GM12873 (cell line): ENCODE data around the gene PPP6R2.

ENCODE experiments used
- CTCF ChIP-seq: IDR thresholded peaks from 2 replicates; pipeline ENCODE4 v1.5.1; 2012; ENCODE audit warnings: low read depth, mild to moderate bottlenecking, moderate library complexity, low read length, control low read depth; ENCODE audit not compliant: insufficient read depth; ENCODE audit errors: missing control alignments

The PPP6R2 gene

GRCh38 chr22:50303848-50304527 lies 39.1 kb upstream of the PPP6R2 start:
- peak; percentile 23 for TF ChIP-seq CTCF

- no peak for TF ChIP-seq CTCF
Measured at GRCh38 chr22:50304528-50305392, 38.4 kb upstream of the PPP6R2 start.

- no peak for TF ChIP-seq CTCF
Measured at GRCh38 chr22:50305393-50305922, 37.7 kb upstream of the PPP6R2 start.

- TF ChIP-seq CTCF, result no peak
Measured at GRCh38 chr22:50305923-50306566, 37.1 kb upstream of the PPP6R2 start.

GRCh38 chr22:50306753-50307749 lies 36.1 kb upstream of the PPP6R2 start, which contains the start of gene PLXNB2:
PLXNB2 (minus strand) TSS chr22:50307646; CDS start chr22:50290584, 17,062 bp downstream.
- no peak for TF ChIP-seq CTCF

GRCh38 chr22:50307890-50308596 lies 35.1 kb upstream of the PPP6R2 start:
- TF ChIP-seq CTCF, result no peak
